GM18498 (cell line): ENCODE results near the gene LDHD.

Source experiments
- ATAC-seq: cut with Tn5 transposase; IDR thresholded peaks from one replicate; pipeline ENCODE4 v1.9.1; 2021; ENCODE audit warnings: mild to moderate bottlenecking, moderate library complexity; ENCODE audit not compliant: unreplicated experiment

LDHD gene

DNA sequence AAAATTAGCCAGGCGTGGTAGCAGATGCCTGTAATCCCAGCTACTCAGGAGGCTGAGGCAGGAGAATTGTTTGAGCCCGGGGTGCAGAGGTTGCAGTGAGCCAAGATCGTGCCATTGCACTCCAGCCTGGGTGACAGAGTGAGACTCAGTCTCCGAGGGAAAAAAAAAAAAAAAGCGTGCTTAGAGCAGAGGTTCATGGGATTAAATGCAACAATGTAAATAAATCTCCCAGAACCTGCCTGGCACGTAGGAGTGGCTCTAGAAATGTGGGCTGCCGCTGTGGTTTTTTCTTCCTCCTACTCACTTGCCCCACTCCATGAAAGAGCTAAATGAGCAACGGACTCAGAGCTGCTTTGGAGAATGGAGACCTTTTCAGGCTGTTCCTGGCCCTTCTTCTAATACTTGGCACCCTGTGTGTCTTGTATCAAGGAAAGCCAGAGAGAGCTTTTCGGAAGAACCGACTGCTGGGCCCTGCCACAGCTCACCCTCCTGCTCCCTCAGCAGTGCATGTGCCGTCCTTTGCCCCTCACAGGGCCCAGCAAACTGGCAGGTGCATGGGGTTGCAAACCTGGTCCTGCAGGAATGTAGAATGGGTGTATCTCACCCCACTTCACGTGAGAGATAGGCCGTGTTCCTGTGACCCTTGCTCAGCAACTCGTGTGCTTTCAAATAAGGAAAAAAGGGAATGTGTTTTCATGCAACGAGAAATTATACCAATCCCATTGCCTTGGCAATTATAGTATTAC is 52.0 kb downstream of the LDHD start:
- ATAC-seq, result no peak

DNA sequence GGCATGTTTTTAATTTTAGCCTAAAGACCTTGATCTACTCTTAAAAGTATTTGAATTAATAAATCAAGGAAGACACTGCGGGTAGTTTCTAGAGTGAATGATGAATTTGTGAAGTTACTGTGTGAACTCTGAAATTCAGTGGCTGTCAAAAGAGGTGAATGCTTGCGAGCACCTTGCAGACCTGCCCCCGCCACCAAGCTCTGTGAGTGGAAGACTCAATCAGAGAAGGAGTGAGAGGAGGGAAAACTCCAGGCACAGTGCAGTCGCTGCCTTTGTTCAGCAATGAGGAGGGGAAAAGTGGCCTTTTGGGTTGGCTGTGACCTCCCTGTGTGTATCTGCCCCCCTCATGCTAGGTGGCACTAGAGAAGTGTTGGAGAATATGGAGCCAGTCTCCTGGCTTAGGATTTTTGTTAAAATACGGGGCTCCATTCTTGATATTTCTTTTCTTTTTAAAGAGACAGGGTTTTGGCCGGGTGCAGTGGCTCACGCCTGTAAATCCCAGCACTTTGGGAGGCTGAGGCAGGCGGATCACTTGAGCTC is 53.0 kb downstream of the LDHD start:
- ATAC-seq, result no peak

DNA sequence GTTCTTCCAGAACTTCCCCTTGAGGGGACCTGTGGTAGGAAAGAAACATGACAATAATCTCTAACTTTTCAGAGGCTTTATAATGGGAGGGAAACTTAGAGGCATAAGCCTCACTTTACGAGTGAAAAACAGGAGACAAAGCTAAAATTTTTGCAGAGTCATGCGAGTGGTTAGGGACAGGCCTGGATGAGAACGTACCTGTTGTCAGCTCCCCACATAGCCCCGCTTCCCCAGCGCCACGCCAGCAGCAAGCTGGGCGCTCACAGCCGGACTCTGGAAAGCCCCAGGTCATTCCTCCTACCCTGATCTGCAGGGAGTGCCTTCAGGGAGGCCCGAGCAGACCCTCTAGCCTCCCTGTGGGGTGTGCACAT is 53.6 kb downstream of the LDHD start:
- no peak for ATAC-seq

DNA sequence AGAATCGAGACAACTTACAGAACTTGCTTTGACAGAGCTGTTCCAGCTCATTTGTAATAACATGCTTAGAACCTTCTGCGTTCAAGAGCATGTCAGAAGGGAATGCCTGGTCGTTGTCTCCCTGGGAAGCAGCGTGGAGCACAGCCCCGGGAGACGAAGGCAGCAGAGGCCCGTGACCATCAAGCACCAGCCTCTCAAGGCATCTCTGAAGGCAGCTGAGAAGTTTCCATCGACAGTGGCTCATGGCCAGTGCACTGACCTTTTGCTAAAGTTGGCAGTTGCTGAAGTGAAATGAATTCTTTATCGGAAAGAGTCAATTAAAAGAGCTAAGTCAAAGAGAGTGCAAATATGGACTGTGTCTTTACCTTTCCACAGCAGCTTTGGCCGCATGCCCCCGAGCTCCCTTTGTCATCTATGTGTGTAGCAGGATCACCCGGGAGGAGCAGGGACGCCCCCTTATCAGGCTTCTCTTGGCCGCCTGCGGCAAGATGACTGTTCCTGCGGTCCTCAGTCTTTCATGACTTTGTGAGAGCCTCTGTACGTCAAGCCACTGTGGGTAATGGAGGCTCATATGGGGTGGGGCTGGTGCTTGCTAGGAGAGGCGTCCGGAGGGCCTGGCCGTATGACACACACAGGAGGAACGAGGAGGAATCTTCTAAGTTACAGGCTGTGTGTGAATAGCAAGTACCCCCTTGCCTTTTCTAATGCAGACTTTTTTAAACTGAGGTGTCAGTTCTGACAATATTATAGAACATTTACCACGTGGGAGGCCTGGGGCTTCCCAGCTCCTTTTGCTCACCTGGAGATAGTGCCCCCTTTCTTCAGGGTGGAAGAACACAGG is 54.2 kb downstream of the LDHD start:
- no peak for ATAC-seq
